GM12878 (cell line): ENCODE data around the gene TBCCD1. TPM values are rescaled to one million over a fixed set of nuclear protein-coding genes. Genes with fewer than 3 reads are reported as not detected.

ENCODE experiments used
- ATAC-seq: fragments of 200-7000 bp; cut with Tn5 transposase; 3 replicates; pipeline ENCODE4 v1.9.1; 2020; ENCODE audit warnings: mild to moderate bottlenecking, moderate library complexity
- BruUV-seq: library from RNA; stranded (reverse); fragments of 400-500 nt; replicated peaks from 2 replicates; lab custom pipeline; 2021; lab: Mats Ljungman, UMichigan
- CTCF ChIA-PET: fragments of 300-600 bp; sonication (Branson Sonifier 250); formaldehyde crosslinking; extraction: SDS; loops from one replicate; lab custom pipeline; 2021; ENCODE audit warnings: inconsistent platforms; lab: Yijun Ruan, JAX
- POLR2A ChIA-PET: fragments of 350-600 bp; formaldehyde crosslinking; extraction: SDS; loops from one replicate; lab custom pipeline; 2021; ENCODE audit warnings: inconsistent platforms; lab: Charles Lee
- RAD21 ChIA-PET: fragments of 300-600 bp; sonication (Branson Sonifier 250); formaldehyde crosslinking; loops from one replicate; lab custom pipeline; 2023; ENCODE audit warnings: antibody characterized with exemption; ENCODE audit not compliant: unreplicated experiment; lab: Charles Lee
- SMC1A ChIA-PET: fragments of 300-600 bp; sonication (Branson Sonifier 250); formaldehyde crosslinking; loops from one replicate; lab custom pipeline; 2023; ENCODE audit not compliant: unreplicated experiment, uncharacterized antibody; lab: Charles Lee
- DNase-seq: peaks from one replicate; pipeline ENCODE4 v3.0.0-alpha.2; 2011; ENCODE audit warnings: low read depth, low spot score
- FAIRE-seq: peaks from 3 replicates; lab custom pipeline; 2011; peaks lifted over from hg19 to GRCh38; lab: Jason Lieb, UNC
- H2AFZ ChIP-seq: 2 replicates; pipeline ENCODE4 v1.6.0; 2011; ENCODE audit warnings: low read depth, low read length, control low read depth; ENCODE audit not compliant: control insufficient read depth
- H3K27ac ChIP-seq: 2 replicates; pipeline ENCODE4 v1.5.1; 2011; ENCODE audit warnings: control low read depth; ENCODE audit not compliant: control insufficient read depth, insufficient read depth
- H3K27me3 ChIP-seq, 2 experiments: replicated peaks in 1 of 2; 2 replicates each; pipeline versions ENCODE4 v1.6.0 to v1.6.1; 2011; ENCODE audit warnings: low read length in 1 of 2; ENCODE audit not compliant: control insufficient read depth in 2 of 2, insufficient read depth in 2 of 2
- H3K36me3 ChIP-seq, 2 experiments: 2 replicates each; pipeline ENCODE4 v1.5.1; 2011; ENCODE audit warnings: low read length in 1 of 2; ENCODE audit not compliant: control insufficient read depth in 2 of 2, insufficient read depth in 2 of 2
- H3K4me1 ChIP-seq: 2 replicates; pipeline ENCODE4 v1.6.1; 2011; ENCODE audit warnings: mild to moderate bottlenecking, low read length, moderate library complexity, mixed read lengths; ENCODE audit not compliant: control insufficient read depth, insufficient read depth
- H3K4me2 ChIP-seq: 2 replicates; pipeline ENCODE4 v1.6.0; 2011; ENCODE audit warnings: control low read depth; ENCODE audit not compliant: control insufficient read depth, insufficient read depth
- H3K4me3 ChIP-seq: fragments of 200-600 bp; sonication (generic); 2 replicates; pipeline ENCODE4 v1.5.1; 2016
- H3K79me2 ChIP-seq: 2 replicates; pipeline ENCODE4 v1.6.0; 2011; ENCODE audit warnings: low read length; ENCODE audit not compliant: control insufficient read depth, insufficient read depth
- H3K9ac ChIP-seq: 2 replicates; pipeline ENCODE4 v1.8.0; 2011; ENCODE audit warnings: low read length, control low read depth, mixed read lengths; ENCODE audit not compliant: control insufficient read depth, insufficient read depth
- H3K9me3 ChIP-seq: replicated peaks from 3 replicates; pipeline ENCODE4 v1.5.1; 2011; ENCODE audit warnings: mild to moderate bottlenecking, low read length; ENCODE audit not compliant: control insufficient read depth, insufficient read depth
- H4K20me1 ChIP-seq: 2 replicates; pipeline ENCODE4 v1.6.0; 2011; ENCODE audit not compliant: control insufficient read depth, insufficient read depth
- E2F8 ChIP-seq: fragments of 450-650 bp; IDR thresholded peaks from 2 replicates; pipeline ENCODE4 v1.6.1; 2018; ENCODE audit warnings: mild to moderate bottlenecking, low read depth, moderate library complexity; ENCODE audit not compliant: partially characterized antibody
- EZH2 ChIP-seq: IDR thresholded peaks from 2 replicates; pipeline ENCODE4 v1.6.1; 2012; ENCODE audit warnings: low read depth, mild to moderate bottlenecking, control low read depth, inconsistent platforms, low read length, borderline replicate concordance; ENCODE audit not compliant: control insufficient read depth
- FOXK2 ChIP-seq: fragments of 450-650 bp; IDR thresholded peaks from 2 replicates; pipeline ENCODE4 v1.6.1; 2017; ENCODE audit warnings: mild to moderate bottlenecking, moderate library complexity
- IRF3 ChIP-seq: fragments of 450-650 bp; IDR thresholded peaks from 2 replicates; pipeline ENCODE4 v1.6.1; 2014; ENCODE audit warnings: mild to moderate bottlenecking
- IRF5 ChIP-seq: fragments of 450-650 bp; IDR thresholded peaks from 2 replicates; pipeline ENCODE4 v1.6.1; 2017; ENCODE audit warnings: borderline replicate concordance
- MYB ChIP-seq: fragments of 150-350 bp; IDR thresholded peaks from 2 replicates; pipeline ENCODE4 v1.6.1; 2014; ENCODE audit warnings: mild to moderate bottlenecking, low read depth, low read length, borderline replicate concordance
- RAD51 ChIP-seq: fragments of 450-650 bp; IDR thresholded peaks from 2 replicates; pipeline ENCODE4 v1.6.1; 2016; ENCODE audit warnings: moderate library complexity, mild to moderate bottlenecking, inconsistent platforms
- REST ChIP-seq: IDR thresholded peaks from 2 replicates; pipeline ENCODE4 v1.6.1; 2012; ENCODE audit warnings: mild to moderate bottlenecking, low read depth, low read length
- SPI1 ChIP-seq: IDR thresholded peaks from 2 replicates; pipeline ENCODE4 v1.6.1; 2011; ENCODE audit warnings: low read depth, mild to moderate bottlenecking, low read length, moderate library complexity, borderline replicate concordance; ENCODE audit not compliant: insufficient read depth
- TCF12 ChIP-seq: IDR thresholded peaks from 2 replicates; pipeline ENCODE4 v1.6.1; 2011; ENCODE audit warnings: low read depth, mild to moderate bottlenecking, low read length
- ZSCAN29 ChIP-seq: fragments of 450-650 bp; IDR thresholded peaks from 2 replicates; pipeline ENCODE4 v1.6.1; 2017; ENCODE audit warnings: mild to moderate bottlenecking, moderate library complexity
- ZZZ3 ChIP-seq: IDR thresholded peaks from 2 replicates; pipeline ENCODE4 v1.6.1; 2011; ENCODE audit warnings: low read depth; ENCODE audit not compliant: control insufficient read depth, insufficient read length
- WGBS: methylation state at CpG from one replicate; pipeline ENCODE4 v1.1.6; 2016; ENCODE audit warnings: low lambda C conversion rate; ENCODE audit not compliant: insufficient replicate concordance, insufficient coverage; ENCODE audit errors: missing lambda C conversion rate; 5-methylcytosine and 5-hydroxymethylcytosine counted together
- in situ Hi-C: fragments of 300-500 bp; cut with MboI; formaldehyde crosslinking; loops from 9 replicates; pipeline ENCODE4 v1.14.3; 2018; ENCODE audit warnings: mixed read lengths
- intact Hi-C: fragments of 100-400 bp; cut with micrococcal nuclease; formaldehyde crosslinking; loops from one replicate; pipeline ENCODE4 v1.14.2; 2022; ENCODE audit not compliant: unreplicated experiment
- polyA plus RNA-seq, 11 experiments: library from polyadenylated mRNA; depleted of rRNA in 4 of 11; unstranded in 6 of 11; stranded (reverse) in 5 of 11; fragments of >200 nt; fragmentation: Nextera tagmentation in 4 of 11; fragmentation: Illumina TruSeq in 1 of 11; extraction: Ambion mirVana in 4 of 11; extraction: Trizol in 1 of 11; gene quantifications; 1 replicate in 1 of 11; 2 replicates in 10 of 11; pipeline versions ENCODE4 v1.2.1 to v1.2.3, GENCODE V29; 2011 to 2016; ENCODE audit warnings: inconsistent platforms in 2 of 11, missing spikeins in 2 of 11, low read depth in 1 of 11
- total RNA-seq, 4 experiments: library from RNA; depleted of rRNA in 3 of 4; stranded (reverse); fragments of >200 nt in 3 of 4; fragmentation: Illumina TruSeq in 1 of 4; extraction: Trizol in 1 of 4; gene quantifications; 2 replicates each; pipeline versions ENCODE4 v1.2.1 to v1.2.3, GENCODE V29; 2013 to 2021

The TBCCD1 gene
- total and polyA plus RNA-seq, 10 of the 15 experiments (the other 5 are each of a cell fraction or from before 2014, with no cell fraction given): 6.9 to 23.4 (median 14.7) TPM

- in situ Hi-C loops: no loop called here
- no peak overlapping the region for H3K4me2 ChIP-seq
- no peaks in the 10 kb centered on the region for H3K79me2 ChIP-seq
- no TSS peak for BruUV-seq
- no peak for FAIRE-seq
- no peaks in the 10 kb centered on the region for H3K36me3 ChIP-seq
- H3K27ac ChIP-seq: no peak overlapping the region
- no peak for DNase-seq
- 35% methylated on average over 4 of the region's 4 CpGs for WGBS
- peaks cover 7% of the 10 kb centered on the region for H3K4me1 ChIP-seq
- ChIA-PET RAD21 (interaction anchor here (2.0 to 4.6 kb wide), 3 partner anchors 73 to 208 kb away, joined by 5 to 45 read pairs (median 41); no protein-coding TSS in a partner anchor), SMC1A (interaction anchor here (0.6 to 5.7 kb wide), 20 partner anchors 10 to 670 kb away, joined by 3 to 38 read pairs (median 4); no protein-coding TSS in a partner anchor), POLR2A (no interaction called here), CTCF (interaction anchor here (0.5 to 7.7 kb wide), 33 partner anchors 10 to 634 kb away, joined by 3 to 183 read pairs (median 5); partner anchors contain the start of genes DNAJB11 and EIF4A2)
- intact Hi-C loops: loop anchor here (10.0 kb wide), 1 partner anchor 551 kb away; no protein-coding TSS in a partner anchor
- ATAC-seq: no peak
- no peak for TF ChIP-seq MYB
- TF ChIP-seq RAD51: no peak
- TF ChIP-seq TCF12: no peak
- TF ChIP-seq REST: no peak
- no peak for TF ChIP-seq FOXK2
- TF ChIP-seq EZH2: no peak
- TF ChIP-seq ZZZ3: no peak
- TF ChIP-seq ZSCAN29: no peak
- TF ChIP-seq IRF3: no peak
- no peak for TF ChIP-seq E2F8
- no peak for TF ChIP-seq IRF5
- TF ChIP-seq SPI1: no peak
- no peaks in the 10 kb centered on the region for H3K9me3 ChIP-seq
- H4K20me1 ChIP-seq: no peaks in the 10 kb centered on the region
- H2AFZ ChIP-seq: no peak overlapping the region
- H3K27me3 ChIP-seq: peaks cover 2 to 3% of the 10 kb centered on the region in 2 experiments; a peak in 3 of 4 replicates
- no peak overlapping the region for H3K9ac ChIP-seq
- H3K4me3 ChIP-seq: no peak overlapping the region
Observed at GRCh38 chr3:186613637-186614265, 46.6 kb upstream of the TBCCD1 start.
